Keratinocyte (primary cell): Measurements from ENCODE around the gene CNTNAP2.

Source experiments
- EZH2 ChIP-seq: IDR thresholded peaks from one replicate; pipeline ENCODE4 v1.6.1; 2012; ENCODE audit warnings: inconsistent platforms, mild to moderate bottlenecking, low read length, moderate library complexity
- TF ChIP-seq, protein P1 (sequence below), 3 experiments: IDR thresholded peaks in 1 of 3; conservative IDR thresholded peaks in 1 of 3; optimal IDR thresholded peaks in 1 of 3; 2 replicates in 2 of 3; 3 replicates in 1 of 3; pipeline versions ENCODE3 to v1.5.1; 2011; ENCODE audit warnings: low read length in 3 of 3, mild to moderate bottlenecking in 3 of 3, moderate library complexity in 2 of 3, control low read depth in 1 of 3, inconsistent platforms in 1 of 3; ENCODE audit not compliant: insufficient read depth in 2 of 3; ENCODE audit errors: extremely low read depth in 1 of 3

DNA sequence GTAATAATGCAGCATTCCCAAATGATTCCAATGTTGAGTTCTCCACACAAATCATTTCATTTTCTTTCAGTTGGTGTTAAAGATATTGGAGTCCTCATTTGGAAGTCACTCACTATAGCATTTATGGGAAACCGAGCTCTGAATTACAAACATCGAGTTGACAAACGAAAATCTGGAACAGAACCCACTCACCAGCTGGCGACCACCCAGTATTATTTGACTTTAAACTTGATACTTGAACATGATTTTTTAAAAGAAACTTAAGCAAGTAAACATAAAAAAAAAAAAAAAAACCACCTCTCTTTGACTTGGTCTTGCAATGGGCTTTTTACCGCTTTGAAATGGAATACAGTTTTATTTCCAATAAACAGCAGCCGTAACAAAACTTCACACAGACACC, 1897.4 kb downstream of the CNTNAP2 start:
- TF ChIP-seq, protein P1, sequence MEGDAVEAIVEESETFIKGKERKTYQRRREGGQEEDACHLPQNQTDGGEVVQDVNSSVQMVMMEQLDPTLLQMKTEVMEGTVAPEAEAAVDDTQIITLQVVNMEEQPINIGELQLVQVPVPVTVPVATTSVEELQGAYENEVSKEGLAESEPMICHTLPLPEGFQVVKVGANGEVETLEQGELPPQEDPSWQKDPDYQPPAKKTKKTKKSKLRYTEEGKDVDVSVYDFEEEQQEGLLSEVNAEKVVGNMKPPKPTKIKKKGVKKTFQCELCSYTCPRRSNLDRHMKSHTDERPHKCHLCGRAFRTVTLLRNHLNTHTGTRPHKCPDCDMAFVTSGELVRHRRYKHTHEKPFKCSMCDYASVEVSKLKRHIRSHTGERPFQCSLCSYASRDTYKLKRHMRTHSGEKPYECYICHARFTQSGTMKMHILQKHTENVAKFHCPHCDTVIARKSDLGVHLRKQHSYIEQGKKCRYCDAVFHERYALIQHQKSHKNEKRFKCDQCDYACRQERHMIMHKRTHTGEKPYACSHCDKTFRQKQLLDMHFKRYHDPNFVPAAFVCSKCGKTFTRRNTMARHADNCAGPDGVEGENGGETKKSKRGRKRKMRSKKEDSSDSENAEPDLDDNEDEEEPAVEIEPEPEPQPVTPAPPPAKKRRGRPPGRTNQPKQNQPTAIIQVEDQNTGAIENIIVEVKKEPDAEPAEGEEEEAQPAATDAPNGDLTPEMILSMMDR (optimal IDR thresholded peaks at IDR 0.05 in 1 of 3, IDR thresholded peaks at IDR 0.05 in 1 of 3, conservative IDR thresholded peaks at IDR 0.05 in 1 of 3; ENCODE audit: extremely low read depth in 1 of 3, insufficient read depth in 2 of 3, low read length in 3 of 3) = no peak
- TF ChIP-seq EZH2 = no peak
